H9 (cell line): ENCODE data around the gene TMEM86B. TPM values are rescaled to one million over a fixed set of nuclear protein-coding genes. Genes with fewer than 3 reads are reported as not detected.

Experiments
- DNase-seq: peaks from one replicate; pipeline ENCODE4 v3.0.0-alpha.2; 2017
- H2AFZ ChIP-seq: one replicate; pipeline ENCODE4 v1.6.1; 2013; ENCODE audit warnings: mild to moderate bottlenecking, low read length, control low read depth, moderate library complexity
- H2AK5ac ChIP-seq: 2 replicates; pipeline ENCODE4 v1.6.1; 2013; ENCODE audit warnings: low read length, control low read depth, mixed read lengths; ENCODE audit not compliant: insufficient read length
- H2BK120ac ChIP-seq: one replicate; pipeline ENCODE4 v1.6.1; 2013; ENCODE audit warnings: low read depth, mild to moderate bottlenecking, low read length, control low read depth, inconsistent platforms; ENCODE audit not compliant: poor library complexity, severe bottlenecking
- H2BK12ac ChIP-seq: 2 replicates; pipeline ENCODE4 v1.6.1; 2013; ENCODE audit warnings: low read length, control low read depth, mixed read lengths, low read depth; ENCODE audit not compliant: insufficient read length
- H2BK15ac ChIP-seq: 2 replicates; pipeline ENCODE4 v1.6.1; 2013; ENCODE audit warnings: low read depth, low read length, control low read depth
- H2BK20ac ChIP-seq: one replicate; pipeline ENCODE4 v1.6.1; 2013; ENCODE audit warnings: low read depth, mild to moderate bottlenecking, low read length, control low read depth, inconsistent platforms; ENCODE audit not compliant: poor library complexity, severe bottlenecking
- H2BK5ac ChIP-seq: 2 replicates; pipeline ENCODE4 v1.6.1; 2013; ENCODE audit warnings: low read length, control low read depth, mixed read lengths; ENCODE audit not compliant: insufficient read length
- H3K14ac ChIP-seq: 2 replicates; pipeline ENCODE4 v1.6.1; 2013; ENCODE audit warnings: low read length, control low read depth; ENCODE audit not compliant: insufficient read depth
- H3K18ac ChIP-seq: 2 replicates; pipeline ENCODE4 v1.6.1; 2013; ENCODE audit warnings: low read depth, mild to moderate bottlenecking, mixed read lengths, low read length, control low read depth; ENCODE audit not compliant: insufficient read length
- H3K23ac ChIP-seq: 2 replicates; pipeline ENCODE4 v1.6.1; 2013; ENCODE audit warnings: low read length, control low read depth, mixed read lengths, low read depth; ENCODE audit not compliant: insufficient read length
- H3K23me2 ChIP-seq: 2 replicates; pipeline ENCODE4 v1.6.1; 2013; ENCODE audit warnings: low read depth, mild to moderate bottlenecking, mixed read lengths, low read length, control low read depth; ENCODE audit not compliant: insufficient read length, poor library complexity, severe bottlenecking
- H3K27ac ChIP-seq: 2 replicates; pipeline ENCODE4 v1.5.1; 2013; ENCODE audit warnings: low read length, control low read depth, mixed read lengths, low read depth; ENCODE audit not compliant: insufficient read length
- H3K27me3 ChIP-seq: 2 replicates; pipeline ENCODE4 v1.6.1; 2013; ENCODE audit warnings: low read length, control low read depth, inconsistent platforms; ENCODE audit not compliant: insufficient read depth
- H3K4ac ChIP-seq: 2 replicates; pipeline ENCODE4 v1.6.1; 2013; ENCODE audit warnings: low read depth, mild to moderate bottlenecking, control low read depth, inconsistent platforms, low read length, moderate library complexity
- H3K4me1 ChIP-seq: 2 replicates; pipeline ENCODE4 v1.6.1; 2013; ENCODE audit warnings: low read length, control low read depth, inconsistent platforms; ENCODE audit not compliant: insufficient read depth
- H3K4me2 ChIP-seq: 2 replicates; pipeline ENCODE4 v1.6.1; 2013; ENCODE audit warnings: low read length, control low read depth, mixed read lengths; ENCODE audit not compliant: insufficient read length, insufficient read depth
- H3K56ac ChIP-seq: 2 replicates; pipeline ENCODE4 v1.6.1; 2013; ENCODE audit warnings: low read depth, mild to moderate bottlenecking, mixed read lengths, low read length, control low read depth; ENCODE audit not compliant: insufficient read length
- H3K79me1 ChIP-seq: 2 replicates; pipeline ENCODE4 v1.6.1; 2013; ENCODE audit warnings: low read depth, mild to moderate bottlenecking, moderate library complexity, low read length, control low read depth, inconsistent platforms; ENCODE audit not compliant: insufficient read depth, poor library complexity, severe bottlenecking
- H3K79me2 ChIP-seq: 2 replicates; pipeline ENCODE4 v1.6.1; 2013; ENCODE audit warnings: low read length, control low read depth, inconsistent platforms; ENCODE audit not compliant: insufficient read depth
- H3K9ac ChIP-seq: 2 replicates; pipeline ENCODE4 v1.6.1; 2013; ENCODE audit warnings: low read length, control low read depth, mixed read lengths; ENCODE audit not compliant: insufficient read length; ENCODE audit errors: extremely low read depth
- H3K9me3 ChIP-seq: one replicate; pipeline ENCODE4 v1.6.1; 2013; ENCODE audit warnings: low read depth, low read length, inconsistent platforms; ENCODE audit not compliant: control insufficient read depth
- H3T11ph ChIP-seq: one replicate; pipeline ENCODE4 v1.6.1; 2013; ENCODE audit warnings: mild to moderate bottlenecking, low read length, control low read depth, inconsistent platforms
- H4K20me1 ChIP-seq: one replicate; pipeline ENCODE4 v1.6.1; 2013; ENCODE audit not compliant: control insufficient read depth, insufficient read length, insufficient read depth
- H4K5ac ChIP-seq: 2 replicates; pipeline ENCODE4 v1.6.1; 2013; ENCODE audit warnings: low read depth, mild to moderate bottlenecking, mixed read lengths, low read length, control low read depth; ENCODE audit not compliant: insufficient read length
- H4K8ac ChIP-seq: replicated peaks from 2 replicates; pipeline ENCODE4 v1.6.1; 2013; ENCODE audit warnings: low read length, control low read depth, mixed read lengths, low read depth; ENCODE audit not compliant: insufficient read length
- H4K91ac ChIP-seq: 2 replicates; pipeline ENCODE4 v1.6.1; 2013; ENCODE audit warnings: low read depth, mild to moderate bottlenecking, moderate library complexity, mixed read lengths, low read length, control low read depth; ENCODE audit not compliant: insufficient read length
- H3K27ac Mint-ChIP-seq, 3 experiments: 2 replicates in 2 of 3; 3 replicates in 1 of 3; pipeline ENCODE4 v1.8.0; 2020 to 2021; ENCODE audit warnings: mixed read lengths in 3 of 3, mild to moderate bottlenecking in 1 of 3, moderate library complexity in 1 of 3
- H3K27me3 Mint-ChIP-seq: 2 replicates; pipeline ENCODE4 v1.8.0; 2021; ENCODE audit warnings: low read depth, mild to moderate bottlenecking, moderate library complexity, mixed read lengths
- H3K36me3 Mint-ChIP-seq, 3 experiments: 2 replicates in 2 of 3; 3 replicates in 1 of 3; pipeline ENCODE4 v1.8.0; 2020 to 2021; ENCODE audit warnings: low read depth in 3 of 3, mixed read lengths in 3 of 3; ENCODE audit not compliant: insufficient read depth in 1 of 3
- H3K4me1 Mint-ChIP-seq, 2 experiments: 2 replicates each; pipeline ENCODE4 v1.8.0; 2020; ENCODE audit warnings: mixed read lengths in 2 of 2
- H3K4me3 Mint-ChIP-seq, 2 experiments: 2 replicates in 1 of 2; 3 replicates in 1 of 2; pipeline ENCODE4 v1.8.0; 2020 to 2021; ENCODE audit warnings: mild to moderate bottlenecking in 2 of 2, mixed read lengths in 2 of 2, moderate library complexity in 1 of 2
- H3K9me3 Mint-ChIP-seq, 2 experiments: 2 replicates in 1 of 2; 3 replicates in 1 of 2; pipeline ENCODE4 v1.8.0; 2020; ENCODE audit warnings: mild to moderate bottlenecking in 2 of 2, mixed read lengths in 2 of 2, moderate library complexity in 1 of 2
- WGBS: extraction: QIAGEN DNeasy Blood & Tissue Kit; methylation state at CpG from one replicate; pipeline ENCODE4 v1.1.7; 2013; ENCODE audit warnings: missing lambda C conversion rate, low lambda C conversion rate, mixed read lengths; ENCODE audit not compliant: insufficient read length; ENCODE audit errors: extremely low coverage; 5-methylcytosine and 5-hydroxymethylcytosine counted together
- total RNA-seq: library from RNA; stranded (reverse); gene quantifications from 2 replicates; pipeline ENCODE4 v1.2.1, GENCODE V29; 2021
- TF ChIP-seq, protein P1 (sequence below): fragments of 200-600 bp; sonication (generic); conservative IDR thresholded peaks from 3 replicates; pipeline ENCODE4 v1.8.0; 2021; ENCODE audit warnings: antibody characterized with exemption, mild to moderate bottlenecking

The TMEM86B gene
- total RNA-seq, 1 experiment from 2014 or later = 4.5 TPM

DNA sequence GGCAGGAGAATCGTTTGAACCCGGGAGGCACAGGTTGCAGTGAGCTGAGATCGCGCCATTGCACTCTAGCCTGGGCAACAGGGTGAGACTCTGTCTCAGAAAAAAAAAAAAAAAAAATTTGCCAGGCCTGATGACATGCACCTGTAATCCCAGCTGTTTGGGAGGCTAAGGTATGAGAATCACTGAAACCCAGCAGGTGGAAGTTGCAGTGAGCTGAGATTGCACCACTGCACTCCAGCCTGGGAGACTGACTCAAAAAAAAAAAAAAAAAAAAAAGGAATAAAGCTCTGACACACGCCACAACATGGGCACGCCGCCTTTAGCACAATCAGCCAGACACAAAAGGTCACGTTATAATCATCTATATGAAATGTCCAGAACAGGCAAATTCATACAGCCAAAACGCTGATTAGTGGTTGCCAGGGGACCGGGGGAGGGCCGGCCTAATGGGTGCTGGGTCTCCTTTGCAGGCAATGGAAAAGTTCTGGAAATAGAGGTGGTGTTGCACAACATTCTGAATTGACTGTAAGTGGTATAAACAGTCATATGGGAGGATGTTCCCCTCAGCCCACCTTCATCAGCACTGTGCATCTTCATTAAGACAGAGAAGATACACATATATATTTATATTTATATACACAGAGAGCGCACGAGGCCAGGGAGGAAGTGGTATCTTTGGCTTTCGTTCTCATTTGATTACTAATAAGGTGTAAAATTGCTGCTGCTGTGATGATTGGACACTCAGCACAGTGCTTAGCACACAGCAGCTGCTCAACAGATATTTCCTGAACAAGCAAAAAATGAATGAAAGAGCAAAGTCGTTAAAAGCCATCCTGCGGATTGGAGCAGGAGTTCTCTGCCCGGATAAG lies 47.5 kb upstream of the TMEM86B start:
- H4K8ac ChIP-seq = no peak overlapping the region
- no peak overlapping the region for H4K91ac ChIP-seq
- Mint-ChIP-seq H3K36me3 (peaks cover 5 to 28% (median 20%) of the 10 kb centered on the region in 3 experiments; a peak in 6 of 7 replicates), H3K4me1 (peaks cover 11 to 12% of the 10 kb centered on the region in 2 experiments), H3K27me3 (no peaks in the 10 kb centered on the region; the same call in 1 of the 2 replicates), H3K4me3 (peak overlapping the region in 1 of 2 experiments; percentile 19; a peak in 1 of 5 replicates), H3K27ac (no peak overlapping the region), H3K9me3 (no peaks in the 10 kb centered on the region)
- H3K4me2 ChIP-seq = no peak overlapping the region
- peaks cover 4% of the 10 kb centered on the region for H3K23me2 ChIP-seq
- no peak overlapping the region for H3K56ac ChIP-seq
- H4K5ac ChIP-seq = no peak overlapping the region
- H2BK20ac ChIP-seq = no peak overlapping the region
- no peaks in the 10 kb centered on the region for H3K79me1 ChIP-seq
- H2BK12ac ChIP-seq = no peak overlapping the region
- no peak for DNase-seq
- H2BK120ac ChIP-seq = no peak overlapping the region
- no peak overlapping the region for H3K18ac ChIP-seq
- H3K9me3 ChIP-seq = no peaks in the 10 kb centered on the region
- H3K23ac ChIP-seq = no peak overlapping the region
- WGBS = no CpG with 5 or more reads among the region's 17 CpGs
- H3T11ph ChIP-seq = no peak overlapping the region
- no peaks in the 10 kb centered on the region for H4K20me1 ChIP-seq
- H3K9ac ChIP-seq = no peak overlapping the region
- no peak overlapping the region for H2AFZ ChIP-seq
- H3K4ac ChIP-seq = no peak overlapping the region
- no peak overlapping the region for H2BK5ac ChIP-seq
- H2AK5ac ChIP-seq = no peak overlapping the region
- no peaks in the 10 kb centered on the region for H3K79me2 ChIP-seq
- H2BK15ac ChIP-seq = no peak overlapping the region
- no peaks in the 10 kb centered on the region; the same call in 1 of the 2 replicates for H3K4me1 ChIP-seq
- no peak overlapping the region for H3K27ac ChIP-seq
- TF ChIP-seq, protein P1, sequence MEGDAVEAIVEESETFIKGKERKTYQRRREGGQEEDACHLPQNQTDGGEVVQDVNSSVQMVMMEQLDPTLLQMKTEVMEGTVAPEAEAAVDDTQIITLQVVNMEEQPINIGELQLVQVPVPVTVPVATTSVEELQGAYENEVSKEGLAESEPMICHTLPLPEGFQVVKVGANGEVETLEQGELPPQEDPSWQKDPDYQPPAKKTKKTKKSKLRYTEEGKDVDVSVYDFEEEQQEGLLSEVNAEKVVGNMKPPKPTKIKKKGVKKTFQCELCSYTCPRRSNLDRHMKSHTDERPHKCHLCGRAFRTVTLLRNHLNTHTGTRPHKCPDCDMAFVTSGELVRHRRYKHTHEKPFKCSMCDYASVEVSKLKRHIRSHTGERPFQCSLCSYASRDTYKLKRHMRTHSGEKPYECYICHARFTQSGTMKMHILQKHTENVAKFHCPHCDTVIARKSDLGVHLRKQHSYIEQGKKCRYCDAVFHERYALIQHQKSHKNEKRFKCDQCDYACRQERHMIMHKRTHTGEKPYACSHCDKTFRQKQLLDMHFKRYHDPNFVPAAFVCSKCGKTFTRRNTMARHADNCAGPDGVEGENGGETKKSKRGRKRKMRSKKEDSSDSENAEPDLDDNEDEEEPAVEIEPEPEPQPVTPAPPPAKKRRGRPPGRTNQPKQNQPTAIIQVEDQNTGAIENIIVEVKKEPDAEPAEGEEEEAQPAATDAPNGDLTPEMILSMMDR = no peak
- H3K27me3 ChIP-seq = no peaks in the 10 kb centered on the region
- no peak overlapping the region for H3K14ac ChIP-seq
